Neural cell (in vitro differentiated cells): ENCODE results near the gene GRIP1. TPM values are rescaled to one million over a fixed set of nuclear protein-coding genes. Genes with fewer than 3 reads are reported as not detected.

Experiments used
- H2AFZ ChIP-seq: fragments of 200-600, 300-800 bp; sonication (generic), shearing (Covaris generic); 2 replicates; pipeline ENCODE4 v1.6.0; 2014; ENCODE audit warnings: low read depth, mild to moderate bottlenecking, antibody characterized with exemption, low read length, moderate library complexity
- H3F3A ChIP-seq: fragments of 200-600 bp; shearing (Covaris generic); 2 replicates; pipeline ENCODE4 v1.6.1; 2016; ENCODE audit warnings: mild to moderate bottlenecking, moderate library complexity, mixed read lengths, antibody characterized with exemption, low read length; ENCODE audit not compliant: insufficient read depth, poor library complexity, severe bottlenecking
- H3K27ac ChIP-seq: fragments of 200-600, 300-800 bp; sonication (generic), shearing (Covaris generic); 2 replicates; pipeline ENCODE4 v1.5.1; 2014; ENCODE audit warnings: mild to moderate bottlenecking, low read length, moderate library complexity
- H3K27me3 ChIP-seq: fragments of 300-800, 200-600 bp; sonication (generic), shearing (Covaris generic); 2 replicates; pipeline ENCODE4 v1.6.0; 2014; ENCODE audit warnings: mild to moderate bottlenecking, low read depth, low read length, moderate library complexity; ENCODE audit not compliant: insufficient read depth
- H3K36me3 ChIP-seq: fragments of 300-800, 200-600 bp; sonication (generic), shearing (Covaris generic); 2 replicates; pipeline ENCODE4 v1.5.1; 2014; ENCODE audit warnings: mild to moderate bottlenecking, antibody characterized with exemption, low read length, moderate library complexity; ENCODE audit not compliant: insufficient read depth
- H3K4me2 ChIP-seq: fragments of 300-800, 200-600 bp; sonication (generic), shearing (Covaris generic); 2 replicates; pipeline ENCODE4 v1.6.0; 2014; ENCODE audit warnings: mild to moderate bottlenecking, low read length
- H3K4me3 ChIP-seq: fragments of 300-800, 200-600 bp; sonication (generic), shearing (Covaris generic); 2 replicates; pipeline ENCODE4 v1.5.1; 2014; ENCODE audit warnings: mild to moderate bottlenecking, low read length, moderate library complexity
- H3K79me2 ChIP-seq: fragments of 200-600 bp; shearing (Covaris generic); replicated peaks from 2 replicates; pipeline ENCODE4 v1.6.0; 2014; ENCODE audit warnings: mild to moderate bottlenecking, low read length, moderate library complexity; ENCODE audit not compliant: insufficient read depth
- H3K9ac ChIP-seq: fragments of 300-800, 200-600 bp; sonication (generic), shearing (Covaris generic); 2 replicates; pipeline ENCODE4 v1.6.1; 2016; ENCODE audit warnings: mild to moderate bottlenecking, low read length, mixed read lengths
- H3K9me2 ChIP-seq: fragments of 200-600 bp; shearing (Covaris generic); 2 replicates; pipeline ENCODE4 v1.6.1; 2016; ENCODE audit warnings: mild to moderate bottlenecking, low read length, mixed read lengths; ENCODE audit not compliant: insufficient read depth
- H3K9me3 ChIP-seq: fragments of 200-600, 300-800 bp; sonication (generic), shearing (Covaris generic); 2 replicates; pipeline ENCODE4 v1.6.1; 2016; ENCODE audit warnings: mild to moderate bottlenecking, mixed run types, low read length, moderate library complexity, mixed read lengths
- H4K20me1 ChIP-seq: fragments of 200-600 bp; shearing (Covaris generic); 2 replicates; pipeline ENCODE4 v1.6.1; 2016; ENCODE audit warnings: mild to moderate bottlenecking, mixed run types; ENCODE audit not compliant: insufficient read depth
- EP300 ChIP-seq: fragments of 450-650 bp; conservative IDR thresholded peaks from 2 replicates; pipeline ENCODE4 v1.6.1; 2014; ENCODE audit warnings: antibody characterized with exemption, mild to moderate bottlenecking, moderate library complexity; ENCODE audit not compliant: poor library complexity, severe bottlenecking
- EZH2 ChIP-seq: fragments of 200-600, 300-800 bp; shearing (Covaris generic), sonication (generic); IDR thresholded peaks from 2 replicates; pipeline ENCODE4 v1.6.1; 2014; ENCODE audit warnings: antibody characterized with exemption, low read length, borderline replicate concordance, mild to moderate bottlenecking; ENCODE audit not compliant: insufficient read depth, poor library complexity, severe bottlenecking
- MXI1 ChIP-seq: fragments of 450-650 bp; conservative IDR thresholded peaks from 2 replicates; pipeline ENCODE4 v1.6.1; 2014; ENCODE audit warnings: antibody characterized with exemption, mild to moderate bottlenecking; ENCODE audit not compliant: poor library complexity, severe bottlenecking
- POLR2AphosphoS5 ChIP-seq: IDR thresholded peaks from 2 replicates; pipeline ENCODE4 v1.6.1; 2012
- RAD21 ChIP-seq: fragments of 450-650 bp; conservative IDR thresholded peaks from 2 replicates; pipeline ENCODE4 v1.6.1; 2014; ENCODE audit warnings: antibody characterized with exemption, mild to moderate bottlenecking, moderate library complexity
- SMC3 ChIP-seq: fragments of 450-650 bp; conservative IDR thresholded peaks from 2 replicates; pipeline ENCODE4 v1.6.1; 2014; ENCODE audit warnings: antibody characterized with exemption, mild to moderate bottlenecking, moderate library complexity; ENCODE audit not compliant: poor library complexity
- TAF1 ChIP-seq: IDR thresholded peaks from 2 replicates; pipeline ENCODE4 v1.6.1; 2012; ENCODE audit warnings: low read depth
- polyA plus RNA-seq: library from polyadenylated mRNA; depleted of rRNA; stranded (reverse); fragments of >200 nt; gene quantifications from 2 replicates; pipeline ENCODE4 v1.2.3, GENCODE V29; 2014
- TF ChIP-seq, protein P1 (sequence below): fragments of 450-650 bp; IDR thresholded peaks from 2 replicates; pipeline ENCODE4 v1.5.1; 2014; ENCODE audit warnings: antibody characterized with exemption, mild to moderate bottlenecking, moderate library complexity; ENCODE audit not compliant: poor library complexity, severe bottlenecking
- TF ChIP-seq, protein P2 (sequence below): IDR thresholded peaks from 2 replicates; pipeline ENCODE4 v1.6.1; 2012; ENCODE audit warnings: borderline replicate concordance

The GRIP1 gene
- polyA plus RNA-seq, 1 donor from 2014 or later: 41.1 TPM

DNA sequence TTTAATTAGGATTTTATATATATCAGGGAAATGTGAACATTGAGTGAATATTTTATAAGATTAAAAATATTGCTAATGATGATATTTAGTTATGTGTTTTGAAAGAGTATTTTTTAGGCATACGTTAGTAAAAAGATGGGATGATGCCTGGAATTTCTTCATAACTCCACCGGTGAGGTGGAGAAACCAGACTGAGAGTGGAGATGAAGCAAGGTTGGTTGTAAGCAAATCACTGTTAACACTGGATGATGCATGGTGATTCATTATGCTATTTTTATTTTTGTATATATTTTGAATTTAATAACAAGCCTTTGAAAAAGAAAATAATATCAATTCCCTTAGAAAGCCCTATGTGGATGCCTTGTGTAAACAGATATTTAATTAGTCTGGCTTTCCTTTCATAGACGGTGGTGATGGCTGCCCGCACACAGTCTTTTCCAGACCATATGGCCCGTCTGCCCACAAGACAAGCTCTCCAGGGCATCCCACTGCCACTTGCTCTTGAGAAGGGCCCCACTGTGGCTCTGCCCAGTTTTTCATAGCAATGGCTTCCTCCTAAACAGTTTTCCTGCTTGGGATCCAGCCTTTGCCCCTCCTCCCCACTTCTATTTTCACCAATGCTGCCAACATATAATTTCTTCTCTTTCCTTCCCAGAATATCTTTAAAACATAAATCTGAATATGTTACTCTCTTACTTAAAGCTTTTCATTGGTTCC lies 281.1 kb downstream of the GRIP1 start:
- H3F3A ChIP-seq: no peaks in the 10 kb centered on the region
- no peak overlapping the region for H3K4me3 ChIP-seq
- H3K27me3 ChIP-seq: no peaks in the 10 kb centered on the region
- no peaks in the 10 kb centered on the region for H3K36me3 ChIP-seq
- no peaks in the 10 kb centered on the region for H3K79me2 ChIP-seq
- H3K4me2 ChIP-seq: no peak overlapping the region
- TF ChIP-seq RAD21 (no peak), TAF1 (no peak), EZH2 (no peak), MXI1 (no peak), SMC3 (no peak), EP300 (no peak)
- TF ChIP-seq, protein P1, sequence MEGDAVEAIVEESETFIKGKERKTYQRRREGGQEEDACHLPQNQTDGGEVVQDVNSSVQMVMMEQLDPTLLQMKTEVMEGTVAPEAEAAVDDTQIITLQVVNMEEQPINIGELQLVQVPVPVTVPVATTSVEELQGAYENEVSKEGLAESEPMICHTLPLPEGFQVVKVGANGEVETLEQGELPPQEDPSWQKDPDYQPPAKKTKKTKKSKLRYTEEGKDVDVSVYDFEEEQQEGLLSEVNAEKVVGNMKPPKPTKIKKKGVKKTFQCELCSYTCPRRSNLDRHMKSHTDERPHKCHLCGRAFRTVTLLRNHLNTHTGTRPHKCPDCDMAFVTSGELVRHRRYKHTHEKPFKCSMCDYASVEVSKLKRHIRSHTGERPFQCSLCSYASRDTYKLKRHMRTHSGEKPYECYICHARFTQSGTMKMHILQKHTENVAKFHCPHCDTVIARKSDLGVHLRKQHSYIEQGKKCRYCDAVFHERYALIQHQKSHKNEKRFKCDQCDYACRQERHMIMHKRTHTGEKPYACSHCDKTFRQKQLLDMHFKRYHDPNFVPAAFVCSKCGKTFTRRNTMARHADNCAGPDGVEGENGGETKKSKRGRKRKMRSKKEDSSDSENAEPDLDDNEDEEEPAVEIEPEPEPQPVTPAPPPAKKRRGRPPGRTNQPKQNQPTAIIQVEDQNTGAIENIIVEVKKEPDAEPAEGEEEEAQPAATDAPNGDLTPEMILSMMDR: no peak
- no peaks in the 10 kb centered on the region for H3K9me3 ChIP-seq
- H2AFZ ChIP-seq: no peak overlapping the region
- no peaks in the 10 kb centered on the region for H4K20me1 ChIP-seq
- H3K9ac ChIP-seq: no peak overlapping the region
- no peak overlapping the region for H3K27ac ChIP-seq
- no peaks in the 10 kb centered on the region for H3K9me2 ChIP-seq

DNA sequence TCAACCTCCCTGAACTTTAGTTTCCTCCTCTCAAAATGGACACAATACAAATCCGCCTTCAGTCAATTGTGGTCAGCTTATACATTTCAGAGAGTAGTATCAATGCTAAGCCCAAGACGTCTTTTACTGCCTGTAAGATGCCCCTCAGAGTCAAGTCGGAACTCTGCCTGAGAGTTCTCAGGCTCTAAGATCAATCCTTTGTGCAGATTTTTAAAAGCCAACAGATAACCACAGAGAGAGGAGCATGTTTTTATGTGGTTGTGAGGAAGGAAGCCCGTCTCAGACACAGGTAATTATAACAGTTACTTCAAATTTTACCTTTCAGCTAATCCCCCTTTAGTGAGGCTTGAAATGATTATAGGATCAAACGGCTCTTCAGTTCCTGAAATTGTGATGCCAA lies 285.0 kb downstream of the GRIP1 start:
- H3K9me3 ChIP-seq: no peaks in the 10 kb centered on the region
- H3F3A ChIP-seq: no peaks in the 10 kb centered on the region
- H2AFZ ChIP-seq: no peak overlapping the region
- H3K4me2 ChIP-seq: no peak overlapping the region
- no peaks in the 10 kb centered on the region for H4K20me1 ChIP-seq
- H3K27me3 ChIP-seq: no peaks in the 10 kb centered on the region
- no peaks in the 10 kb centered on the region for H3K36me3 ChIP-seq
- TF ChIP-seq SMC3: no peak
- TF ChIP-seq RAD21: no peak
- TF ChIP-seq, protein P1: no peak
- no peak for TF ChIP-seq POLR2AphosphoS5
- TF ChIP-seq, protein P2, sequence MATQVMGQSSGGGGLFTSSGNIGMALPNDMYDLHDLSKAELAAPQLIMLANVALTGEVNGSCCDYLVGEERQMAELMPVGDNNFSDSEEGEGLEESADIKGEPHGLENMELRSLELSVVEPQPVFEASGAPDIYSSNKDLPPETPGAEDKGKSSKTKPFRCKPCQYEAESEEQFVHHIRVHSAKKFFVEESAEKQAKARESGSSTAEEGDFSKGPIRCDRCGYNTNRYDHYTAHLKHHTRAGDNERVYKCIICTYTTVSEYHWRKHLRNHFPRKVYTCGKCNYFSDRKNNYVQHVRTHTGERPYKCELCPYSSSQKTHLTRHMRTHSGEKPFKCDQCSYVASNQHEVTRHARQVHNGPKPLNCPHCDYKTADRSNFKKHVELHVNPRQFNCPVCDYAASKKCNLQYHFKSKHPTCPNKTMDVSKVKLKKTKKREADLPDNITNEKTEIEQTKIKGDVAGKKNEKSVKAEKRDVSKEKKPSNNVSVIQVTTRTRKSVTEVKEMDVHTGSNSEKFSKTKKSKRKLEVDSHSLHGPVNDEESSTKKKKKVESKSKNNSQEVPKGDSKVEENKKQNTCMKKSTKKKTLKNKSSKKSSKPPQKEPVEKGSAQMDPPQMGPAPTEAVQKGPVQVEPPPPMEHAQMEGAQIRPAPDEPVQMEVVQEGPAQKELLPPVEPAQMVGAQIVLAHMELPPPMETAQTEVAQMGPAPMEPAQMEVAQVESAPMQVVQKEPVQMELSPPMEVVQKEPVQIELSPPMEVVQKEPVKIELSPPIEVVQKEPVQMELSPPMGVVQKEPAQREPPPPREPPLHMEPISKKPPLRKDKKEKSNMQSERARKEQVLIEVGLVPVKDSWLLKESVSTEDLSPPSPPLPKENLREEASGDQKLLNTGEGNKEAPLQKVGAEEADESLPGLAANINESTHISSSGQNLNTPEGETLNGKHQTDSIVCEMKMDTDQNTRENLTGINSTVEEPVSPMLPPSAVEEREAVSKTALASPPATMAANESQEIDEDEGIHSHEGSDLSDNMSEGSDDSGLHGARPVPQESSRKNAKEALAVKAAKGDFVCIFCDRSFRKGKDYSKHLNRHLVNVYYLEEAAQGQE: no peak
- no peak for TF ChIP-seq MXI1
- TF ChIP-seq EZH2: no peak
- TF ChIP-seq EP300: no peak
- TF ChIP-seq TAF1: no peak
- no peaks in the 10 kb centered on the region for H3K9me2 ChIP-seq
- no peak overlapping the region for H3K9ac ChIP-seq
- no peak overlapping the region for H3K4me3 ChIP-seq
- no peaks in the 10 kb centered on the region for H3K79me2 ChIP-seq
- no peak overlapping the region for H3K27ac ChIP-seq
